Panc1 (cell line): ENCODE measurements around the gene TAS2R41. TPM values are rescaled to one million over a fixed set of nuclear protein-coding genes. Genes with fewer than 3 reads are reported as not detected.

ENCODE experiments used
- ATAC-seq: fragments of 200-7000 bp; cut with Tn5 transposase; 2 replicates; pipeline ENCODE4 v1.9.1; 2020; ENCODE audit warnings: mild to moderate bottlenecking, moderate library complexity
- BruUV-seq: library from RNA; stranded (reverse); fragments of 400-500 nt; replicated peaks from 2 replicates; lab custom pipeline; 2021; lab: Mats Ljungman, UMichigan
- CTCF ChIA-PET: fragments of 300-600 bp; sonication (Branson Sonifier 250); formaldehyde crosslinking; loops from one replicate; lab custom pipeline; 2022; ENCODE audit warnings: antibody characterized with exemption; lab: Charles Lee
- POLR2A ChIA-PET: fragments of 300-600 bp; sonication (Branson Sonifier 250); formaldehyde crosslinking; loops from one replicate; lab custom pipeline; 2022; ENCODE audit warnings: antibody characterized with exemption; lab: Charles Lee
- DNase-seq: peaks from one replicate; pipeline ENCODE4 v3.0.0-alpha.2; 2010; ENCODE audit warnings: low read depth, low spot score
- H3K27ac ChIP-seq: 2 replicates; pipeline ENCODE4 v1.5.1; 2011; ENCODE audit warnings: mild to moderate bottlenecking, low read length, inconsistent platforms
- H3K27me3 ChIP-seq: fragments of 200-500 bp; sonication (Bioruptor generic); 2 replicates; pipeline ENCODE4 v1.6.0; 2014; ENCODE audit warnings: low read length, inconsistent platforms; ENCODE audit not compliant: control insufficient read depth, insufficient read depth
- H3K36me3 ChIP-seq: fragments of 200-500 bp; sonication (Bioruptor generic); 2 replicates; pipeline ENCODE4 v1.5.1; 2014; ENCODE audit warnings: inconsistent platforms, mild to moderate bottlenecking, low read length, moderate library complexity; ENCODE audit not compliant: control insufficient read depth, insufficient read depth
- H3K4me1 ChIP-seq: 2 replicates; pipeline ENCODE4 v1.5.1; 2011; ENCODE audit warnings: inconsistent platforms, mild to moderate bottlenecking, low read length, moderate library complexity; ENCODE audit not compliant: control insufficient read depth, insufficient read depth
- H3K4me3 ChIP-seq, 2 experiments: 2 replicates each; pipeline ENCODE4 v1.5.1; 2011 to 2012; ENCODE audit warnings: low read depth in 2 of 2, low read length in 2 of 2, mild to moderate bottlenecking in 2 of 2, inconsistent platforms in 1 of 2, moderate library complexity in 1 of 2
- H3K9me3 ChIP-seq: fragments of 200-500 bp; sonication (Bioruptor generic); 2 replicates; pipeline ENCODE4 v1.5.1; 2014; ENCODE audit warnings: low read depth, mild to moderate bottlenecking, inconsistent platforms, low read length, moderate library complexity; ENCODE audit not compliant: control insufficient read depth, insufficient read depth
- CTCF ChIP-seq: fragments of 450-650 bp; IDR thresholded peaks from 2 replicates; pipeline ENCODE4 v1.5.1; 2017; ENCODE audit warnings: mild to moderate bottlenecking
- POLR2AphosphoS5 ChIP-seq: IDR thresholded peaks from 2 replicates; pipeline ENCODE4 v1.6.1; 2012; ENCODE audit warnings: mild to moderate bottlenecking, low read depth, low read length, moderate library complexity
- REST ChIP-seq, 2 experiments: IDR thresholded peaks; 2 replicates each; pipeline ENCODE4 v1.6.1; 2011 to 2012; ENCODE audit warnings: low read depth in 2 of 2, control low read depth in 1 of 2, low read length in 1 of 2, mild to moderate bottlenecking in 1 of 2, moderate library complexity in 1 of 2; ENCODE audit not compliant: insufficient read depth in 1 of 2
- SIN3A ChIP-seq: IDR thresholded peaks from 2 replicates; pipeline ENCODE4 v1.6.1; 2012; ENCODE audit warnings: low read depth, mild to moderate bottlenecking, low read length, moderate library complexity, borderline replicate concordance; ENCODE audit not compliant: insufficient read depth
- TCF7L2 ChIP-seq: IDR thresholded peaks from 2 replicates; pipeline ENCODE4 v1.6.1; 2011; ENCODE audit warnings: mild to moderate bottlenecking, low read depth, low read length, inconsistent platforms
- in situ Hi-C: cut with HindIII; loops from 2 replicates; pipeline ENCODE4 v1.10.0; 2016; ENCODE audit warnings: low sequenced_read_pairs, low pct_unique_long_range_greater_than_20kb
- intact Hi-C: fragments of 100-400 bp; cut with micrococcal nuclease; formaldehyde crosslinking; loops from one replicate; pipeline ENCODE4 v1.10.0; 2022; ENCODE audit not compliant: unreplicated experiment
- total RNA-seq: library from RNA; stranded (reverse); gene quantifications from one replicate; pipeline ENCODE4 v1.2.1, GENCODE V29; 2021; ENCODE audit not compliant: unreplicated experiment

TAS2R41 gene
- total RNA-seq, 1 experiment from 2014 or later, result not detected

GRCh38 chr7:143459359-143459758 is 18.3 kb upstream of the TAS2R41 start:
- Histone ChIP-seq H3K27ac (no peak overlapping the region), H3K4me3 (no peak overlapping the region), H3K27me3 (no peaks in the 10 kb centered on the region), H3K36me3 (no peaks in the 10 kb centered on the region), H3K9me3 (no peaks in the 10 kb centered on the region), H3K4me1 (no peaks in the 10 kb centered on the region)
- ATAC-seq (no peak), DNase-seq (no peak)
- BruUV-seq, result no TSS peak
- intact Hi-C loops, result no loop called here
- in situ Hi-C loops, result no loop called here
- ChIA-PET CTCF (no interaction called here), POLR2A (no interaction called here)
- TF ChIP-seq TCF7L2 (no peak), SIN3A (no peak), CTCF (no peak), REST (IDR thresholded peaks at IDR 0.05; ENCODE audit: insufficient read depth in 1 of 2, low read depth in 2 of 2, low read length in 1 of 2) (no peak), POLR2AphosphoS5 (no peak)

GRCh38 chr7:143460271-143460979 is 17.2 kb upstream of the TAS2R41 start:
- intact Hi-C loops (no loop called here), in situ Hi-C loops (no loop called here)
- ChIA-PET POLR2A (no interaction called here), CTCF (no interaction called here)
- no peaks in the 10 kb centered on the region for H3K36me3 ChIP-seq
- no TSS peak for BruUV-seq
- no peak overlapping the region for H3K27ac ChIP-seq
- H3K27me3 ChIP-seq, result no peaks in the 10 kb centered on the region
- H3K9me3 ChIP-seq, result no peaks in the 10 kb centered on the region
- H3K4me1 ChIP-seq, result no peaks in the 10 kb centered on the region
- no peak for DNase-seq
- ATAC-seq, result no peak
- no peak overlapping the region for H3K4me3 ChIP-seq
- TF ChIP-seq SIN3A (no peak), POLR2AphosphoS5 (no peak), CTCF (no peak), REST (IDR thresholded peaks at IDR 0.05; ENCODE audit: insufficient read depth in 1 of 2, low read depth in 2 of 2, low read length in 1 of 2) (no peak), TCF7L2 (no peak)
